Measurements from ENCODE around the gene NR4A1.

DNA sequence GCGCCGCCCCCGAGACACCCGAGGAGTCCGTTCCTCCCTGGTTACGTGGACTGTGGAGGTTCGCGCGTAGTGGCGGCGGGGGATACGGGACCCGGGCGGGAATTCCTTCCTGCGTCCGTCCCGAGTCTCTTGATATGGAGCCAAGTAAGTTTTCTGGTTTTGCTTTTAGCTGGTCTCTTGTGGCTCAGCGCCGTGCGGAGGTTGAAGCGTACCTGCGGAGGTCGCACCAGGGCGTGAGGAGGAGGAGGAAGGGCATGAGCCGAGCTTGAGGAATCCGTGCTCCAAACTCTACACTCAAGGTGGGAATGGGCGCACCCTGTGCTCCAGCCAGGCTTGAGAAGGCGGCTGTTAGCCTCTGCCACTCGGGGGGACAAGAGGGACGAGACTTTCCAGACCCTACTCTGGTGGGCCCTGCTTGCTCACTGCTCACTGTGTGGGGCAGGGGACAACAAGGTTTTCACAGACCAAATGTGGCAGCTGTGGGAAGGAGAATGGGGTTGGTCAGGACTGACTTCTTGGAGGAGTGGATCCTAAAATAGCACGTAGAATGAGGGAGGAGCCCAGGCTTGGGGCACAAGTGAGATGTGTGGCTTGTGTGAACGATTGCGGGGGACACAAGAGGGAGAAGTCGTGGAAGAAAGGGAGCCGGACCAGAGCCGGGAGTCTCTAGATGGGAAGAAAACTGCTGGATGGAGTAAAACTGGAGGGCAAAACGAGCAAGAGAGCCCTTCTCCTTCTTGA, 19.1 kb downstream of the NR4A1 start:
- TF ChIP-seq POLR2AphosphoS5 (IDR thresholded peaks at IDR 0.05) (no peak), TAF1 (IDR thresholded peaks at IDR 0.05; ENCODE audit: low read depth) (no peak), EZH2 (IDR thresholded peaks at IDR 0.05; ENCODE audit: borderline replicate concordance, insufficient read depth, low read length, poor library complexity, severe bottlenecking) (no peak), SMC3 (conservative IDR thresholded peaks at IDR 0.05; ENCODE audit: poor library complexity) (no peak)
- TF ChIP-seq, protein P1, sequence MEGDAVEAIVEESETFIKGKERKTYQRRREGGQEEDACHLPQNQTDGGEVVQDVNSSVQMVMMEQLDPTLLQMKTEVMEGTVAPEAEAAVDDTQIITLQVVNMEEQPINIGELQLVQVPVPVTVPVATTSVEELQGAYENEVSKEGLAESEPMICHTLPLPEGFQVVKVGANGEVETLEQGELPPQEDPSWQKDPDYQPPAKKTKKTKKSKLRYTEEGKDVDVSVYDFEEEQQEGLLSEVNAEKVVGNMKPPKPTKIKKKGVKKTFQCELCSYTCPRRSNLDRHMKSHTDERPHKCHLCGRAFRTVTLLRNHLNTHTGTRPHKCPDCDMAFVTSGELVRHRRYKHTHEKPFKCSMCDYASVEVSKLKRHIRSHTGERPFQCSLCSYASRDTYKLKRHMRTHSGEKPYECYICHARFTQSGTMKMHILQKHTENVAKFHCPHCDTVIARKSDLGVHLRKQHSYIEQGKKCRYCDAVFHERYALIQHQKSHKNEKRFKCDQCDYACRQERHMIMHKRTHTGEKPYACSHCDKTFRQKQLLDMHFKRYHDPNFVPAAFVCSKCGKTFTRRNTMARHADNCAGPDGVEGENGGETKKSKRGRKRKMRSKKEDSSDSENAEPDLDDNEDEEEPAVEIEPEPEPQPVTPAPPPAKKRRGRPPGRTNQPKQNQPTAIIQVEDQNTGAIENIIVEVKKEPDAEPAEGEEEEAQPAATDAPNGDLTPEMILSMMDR (IDR thresholded peaks at IDR 0.05; ENCODE audit: poor library complexity, severe bottlenecking): no peak

Measured in neural cell (in vitro differentiated cells).